Activated effector memory CD4-positive, alpha-beta T cell treated with Interleukin-2 at 50 U/mL for 16 hours (primary cell): Measurements from ENCODE around the gene SYCE1L.
"Not testable (repeated sequence)": the region's sequence is repeated elsewhere in the genome, so short reads cannot be mapped to it uniquely, and the experiment has no call there.

ENCODE experiments used
- DNase-seq: peaks from one replicate; pipeline ENCODE4 v3.0.0-alpha.2; 2020

SYCE1L gene

DNA sequence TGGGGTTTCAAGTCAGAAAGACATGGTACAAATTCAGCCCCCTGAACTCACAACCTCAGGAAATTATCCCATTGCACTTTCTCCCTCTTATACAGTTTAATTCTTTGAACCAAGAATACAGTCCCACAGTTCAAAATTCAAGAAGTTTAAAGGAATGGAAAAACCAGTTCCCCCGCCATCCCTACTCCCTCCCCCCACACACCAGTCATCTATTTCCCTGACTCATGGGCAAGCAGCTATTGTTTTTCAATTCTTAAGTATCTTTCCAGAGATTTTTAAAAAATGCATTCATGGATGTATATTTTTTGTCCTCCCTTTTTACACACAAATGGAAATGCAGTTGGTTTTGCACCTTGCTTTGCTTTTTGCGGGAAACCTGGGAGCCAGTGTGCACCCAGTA lies 7.3 kb downstream of the SYCE1L start:
- DNase-seq = no peak

- no peak for DNase-seq
Observed at GRCh38 chr16:77207030-77207429, 7.8 kb downstream of the SYCE1L start.

DNA sequence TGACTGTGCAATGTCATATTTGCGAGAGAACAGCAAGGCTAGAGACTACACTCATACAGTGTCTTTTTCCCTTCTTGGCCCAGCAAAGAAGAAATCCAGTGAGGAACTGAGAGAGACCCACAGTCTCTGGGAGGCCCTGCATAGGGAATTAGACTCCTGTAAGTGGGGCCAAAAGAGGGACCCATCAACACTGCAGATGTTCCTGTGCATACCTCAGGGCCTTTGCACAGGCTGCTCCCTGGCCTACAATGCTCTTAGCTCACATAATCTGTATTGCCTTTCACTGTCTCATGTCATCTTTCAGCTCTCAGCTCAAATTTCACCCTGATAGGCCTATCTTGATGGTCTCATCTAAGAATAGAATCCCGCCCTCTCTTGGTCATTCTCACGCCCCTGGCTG lies 9.2 kb downstream of the SYCE1L start:
- DNase-seq = no peak

DNA sequence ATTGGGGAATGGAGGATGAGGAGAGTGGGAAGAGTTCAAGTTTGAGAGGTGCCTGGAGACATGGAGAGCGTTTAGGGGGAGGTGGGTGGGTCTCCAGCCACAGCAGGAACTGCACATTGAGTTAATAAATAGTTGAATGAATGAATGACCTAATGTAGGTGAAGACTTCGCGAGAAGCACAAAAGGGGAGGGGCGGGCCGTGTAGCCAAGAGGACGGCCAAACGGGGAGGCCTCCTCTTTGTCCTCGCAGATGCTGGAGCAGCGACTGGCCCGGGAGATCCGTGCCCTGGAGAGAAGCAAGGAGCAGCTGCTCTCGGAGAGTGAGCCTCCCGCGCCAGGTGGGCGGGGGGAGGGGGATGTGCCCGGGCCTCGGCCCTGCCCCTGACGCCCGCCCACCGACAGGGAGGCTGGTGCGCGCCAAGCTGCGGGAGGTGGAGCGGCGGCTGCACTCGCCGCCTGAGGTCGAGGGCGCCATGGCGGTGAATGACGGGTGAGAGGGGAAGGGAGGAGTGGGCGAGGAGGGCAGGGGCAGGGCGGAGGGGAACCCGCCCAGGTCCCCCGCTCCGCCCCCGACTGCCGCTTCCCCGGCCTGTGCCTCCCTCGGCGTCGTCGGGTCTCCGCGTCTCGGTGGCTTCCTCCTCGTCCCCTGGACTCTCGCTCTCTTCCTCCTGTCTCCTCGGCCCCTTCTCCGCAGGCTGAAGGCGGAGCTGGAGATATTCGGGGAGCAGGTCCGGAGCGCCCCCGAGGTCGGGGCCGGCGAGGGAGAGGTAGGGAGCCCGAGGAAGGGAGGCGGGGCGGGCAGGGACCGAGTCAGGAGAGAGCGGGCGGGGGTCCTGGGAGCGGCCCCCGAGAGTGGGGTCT lies 12.9 kb downstream of the SYCE1L start:
- DNase-seq = peak; percentile 55

- peak; percentile 56 for DNase-seq
Observed at GRCh38 chr16:77212741-77213541, 13.7 kb downstream of the SYCE1L start.

GRCh38 chr16:77213542-77214106 lies 14.4 kb downstream of the SYCE1L start:
- DNase-seq = no peak

- no peak for DNase-seq
Observed at GRCh38 chr16:77214411-77215138, 15.4 kb downstream of the SYCE1L start.

DNA sequence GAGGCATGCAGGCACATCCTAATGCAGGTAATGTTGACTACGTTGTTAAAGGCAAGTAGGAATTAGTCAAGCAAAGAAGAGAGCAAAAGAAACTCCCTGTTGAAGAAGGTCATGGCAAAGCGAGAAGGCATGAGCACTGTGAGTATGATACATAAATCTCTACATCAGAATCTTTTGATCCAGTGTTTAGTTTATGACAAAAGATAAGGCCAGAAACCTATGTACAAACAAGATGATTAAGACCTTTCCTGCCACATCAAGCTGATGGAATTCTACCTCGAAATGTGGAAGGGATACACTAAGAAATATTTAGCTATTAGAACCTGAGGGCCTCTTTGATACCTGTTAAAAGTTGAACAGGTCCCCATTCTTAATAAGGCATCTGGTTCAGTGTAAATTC lies 20.2 kb downstream of the SYCE1L start:
- DNase-seq = no peak

GRCh38 chr16:77220427-77220826 lies 21.2 kb downstream of the SYCE1L start:
- no peak for DNase-seq

DNA sequence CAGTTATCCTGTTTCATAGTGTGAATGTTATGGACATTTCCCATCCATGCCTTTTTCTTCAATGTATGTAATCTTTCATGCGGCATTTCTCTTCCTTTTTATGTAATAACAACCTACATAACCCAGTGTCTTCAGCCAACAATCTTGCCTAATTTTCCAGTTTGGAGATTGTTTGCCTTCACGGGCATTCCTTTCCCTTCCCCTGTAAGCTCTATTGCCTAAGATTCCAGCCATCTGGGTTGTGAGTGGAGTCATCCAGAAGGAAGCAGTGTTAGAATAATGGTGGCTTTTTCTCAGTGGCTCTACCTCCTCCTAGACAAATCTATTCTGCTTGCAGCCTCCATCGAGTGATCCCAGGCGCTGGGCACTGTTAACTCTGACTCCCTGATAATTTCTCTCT lies 22.3 kb downstream of the SYCE1L start:
- DNase-seq = no peak

DNA sequence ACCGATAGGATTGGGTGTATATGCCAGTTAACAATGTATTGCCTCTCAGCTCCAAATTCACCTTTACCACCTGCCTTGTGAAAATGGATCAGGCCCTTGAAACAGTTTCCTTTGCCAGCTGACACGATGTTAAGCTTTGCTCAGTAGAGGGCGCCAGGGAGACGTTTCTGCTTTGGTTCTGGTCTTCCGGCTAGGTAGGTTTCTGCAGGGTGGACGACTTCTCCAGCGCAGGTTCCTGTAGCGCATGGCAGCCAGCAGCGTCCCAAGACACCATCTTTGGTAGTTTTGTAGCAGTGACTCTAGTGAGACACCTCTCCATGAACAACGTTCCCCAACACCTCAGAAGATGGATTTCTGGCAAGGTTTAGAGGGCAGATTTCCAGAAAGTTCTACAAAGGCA lies 24.0 kb downstream of the SYCE1L start:
- no peak for DNase-seq

GRCh38 chr16:77225182-77225581 lies 26.0 kb downstream of the SYCE1L start:
- no peak for DNase-seq

DNA sequence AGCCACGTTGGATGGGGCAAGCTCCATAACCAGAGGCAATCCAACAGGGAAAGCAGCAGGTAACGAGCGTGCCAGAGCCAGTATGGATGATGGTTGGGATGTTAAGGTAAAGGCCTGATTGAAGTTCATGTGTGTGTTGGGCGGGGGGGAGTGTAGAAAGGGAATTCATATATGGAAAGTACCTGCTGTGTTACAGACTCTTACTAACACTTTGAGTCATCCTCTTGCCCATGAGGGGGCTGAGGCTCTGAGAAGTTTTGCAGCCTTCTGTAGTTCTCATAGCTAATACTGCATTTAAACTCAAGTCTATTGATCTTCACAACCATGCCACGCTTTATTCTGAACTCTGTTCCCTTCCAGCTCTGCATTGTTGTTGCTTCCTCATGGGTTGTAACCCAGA lies 28.5 kb downstream of the SYCE1L start:
- no peak for DNase-seq

GRCh38 chr16:77231047-77231446 lies 31.8 kb downstream of the SYCE1L start:
- no peak for DNase-seq

GRCh38 chr16:77233799-77234519 lies 34.8 kb downstream of the SYCE1L start:
- DNase-seq = no peak

DNA sequence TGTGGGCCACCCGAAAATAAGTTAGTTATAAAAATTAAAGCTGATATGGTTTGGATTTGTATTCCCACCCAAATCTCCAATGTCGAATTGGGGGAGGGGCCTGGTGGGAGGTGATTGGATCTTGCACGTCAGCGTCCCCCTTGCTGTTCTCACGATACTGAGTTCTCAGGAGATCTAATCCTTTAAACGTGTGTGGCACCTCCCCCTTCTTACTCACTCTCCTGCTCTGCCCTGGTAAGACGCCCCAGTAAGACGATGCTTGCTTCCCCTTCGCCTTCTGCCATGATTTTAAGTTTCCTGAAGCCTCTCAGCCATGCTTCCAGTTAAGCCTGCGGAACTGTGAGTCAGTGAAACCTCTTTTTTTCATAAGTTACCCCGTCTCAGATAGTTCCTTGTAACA lies 35.4 kb downstream of the SYCE1L start:
- DNase-seq = no peak

DNA sequence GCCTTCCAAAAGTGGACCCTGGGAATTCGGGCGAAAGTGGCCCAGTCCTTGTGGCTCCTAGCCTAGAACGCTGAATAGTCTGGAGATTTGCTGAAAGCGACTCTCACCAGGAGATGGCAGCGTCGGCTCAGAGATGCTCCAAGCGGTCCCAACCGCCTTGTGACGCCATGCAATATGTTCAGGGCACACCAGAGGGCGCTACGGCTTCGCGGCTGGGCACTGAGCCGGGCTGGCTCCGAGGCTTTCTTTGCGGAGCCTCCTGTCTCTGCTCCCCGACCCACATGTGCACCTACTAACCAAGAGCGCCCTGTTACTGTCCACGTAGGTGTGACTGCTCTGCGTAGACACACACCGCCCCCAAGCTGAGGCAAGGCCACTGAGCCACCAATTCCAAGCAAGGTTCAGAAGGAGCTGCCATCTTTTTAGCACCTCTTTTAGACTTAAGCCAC lies 36.9 kb downstream of the SYCE1L start:
- DNase-seq = peak; percentile 77

DNA sequence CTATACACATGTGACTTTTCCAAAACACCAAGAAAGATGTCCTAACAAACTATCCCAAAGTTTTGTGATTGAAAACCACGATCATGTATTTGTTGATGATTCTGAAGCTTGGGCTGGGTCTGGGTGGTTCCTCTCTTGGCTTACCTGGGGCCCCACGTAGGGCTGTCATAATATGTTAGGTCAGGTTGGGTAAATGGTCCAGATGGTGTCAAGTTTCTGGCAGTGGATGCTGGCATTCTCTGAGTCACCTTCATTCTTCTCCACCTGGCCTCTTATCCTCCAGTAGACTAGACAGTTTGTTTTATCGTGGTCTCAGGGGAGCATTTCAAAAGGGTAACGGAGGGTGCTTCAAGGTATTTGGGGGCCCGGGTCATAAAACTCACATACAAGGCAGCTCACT lies 39.4 kb downstream of the SYCE1L start:
- DNase-seq = no peak

DNA sequence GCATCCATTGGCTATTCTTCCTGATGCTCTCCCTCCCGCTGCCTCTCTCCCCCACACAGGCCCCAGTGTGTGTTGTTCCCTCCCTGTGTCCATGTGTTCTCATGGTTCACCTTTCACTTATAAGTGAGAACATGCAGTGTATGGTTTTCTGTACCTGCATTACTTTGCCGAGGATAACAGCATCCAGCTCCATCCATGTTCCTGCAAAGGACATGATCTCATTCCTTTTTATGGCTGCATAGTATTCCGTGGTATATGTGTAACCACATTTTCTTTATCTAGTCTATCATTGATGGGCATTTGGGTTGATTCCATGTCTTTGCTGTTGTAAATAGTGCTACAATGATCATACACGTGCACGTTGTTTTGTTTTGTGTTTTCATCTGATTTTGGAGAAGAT lies 43.3 kb downstream of the SYCE1L start:
- not testable (repeated sequence) for DNase-seq

GRCh38 chr16:77246150-77246549 lies 46.9 kb downstream of the SYCE1L start:
- no peak for DNase-seq

GRCh38 chr16:77250400-77250799 lies 51.2 kb downstream of the SYCE1L start:
- no peak for DNase-seq
